ENCODE data around the gene BCL7A. TPM values are rescaled to one million over a fixed set of nuclear protein-coding genes. Genes with fewer than 3 reads are reported as not detected.

Gene BCL7A
- polyA plus RNA-seq, 1 donor from 2014 or later = 51.3 TPM

DNA sequence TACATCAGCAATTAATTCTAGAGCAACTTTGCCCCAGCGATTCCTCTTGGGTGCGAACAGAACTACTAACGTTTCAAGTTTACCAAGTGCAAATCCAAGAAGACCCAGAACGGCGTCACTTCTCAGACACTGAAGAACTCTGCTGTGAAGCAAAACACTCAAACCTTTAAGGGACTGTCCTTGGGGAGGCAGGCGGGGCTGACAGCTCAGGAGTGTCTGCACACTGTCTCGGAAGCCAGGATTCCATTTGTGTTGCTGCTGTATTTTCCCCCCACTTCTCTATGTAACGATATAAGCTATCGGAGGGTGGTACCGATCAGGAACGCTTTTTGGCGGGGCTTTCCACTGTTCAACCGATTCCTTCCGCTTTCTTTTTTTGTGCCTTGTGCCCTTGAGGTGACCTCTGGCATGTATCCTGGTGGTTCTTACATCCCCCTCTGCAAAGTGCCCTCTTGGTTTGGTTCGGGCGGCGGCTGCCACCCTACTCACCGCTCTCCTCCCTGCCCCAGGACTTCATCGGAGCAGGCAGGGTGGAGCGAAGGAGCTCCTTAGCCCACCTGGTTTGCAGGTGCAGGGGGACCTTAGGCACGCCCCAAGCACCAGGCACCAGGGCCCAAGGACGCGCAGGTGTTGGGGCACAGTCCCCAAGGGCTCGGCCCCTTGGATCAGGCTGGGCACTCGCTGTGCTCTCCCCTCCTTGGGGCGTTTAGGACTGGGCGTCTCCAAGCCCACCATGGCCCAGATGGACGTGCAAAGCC, 37.7 kb downstream of the BCL7A start:
- Histone ChIP-seq H2AFZ (ENCODE audit: low read depth, low read length) (no peak overlapping the region), H3K9me2 (ENCODE audit: insufficient read depth, low read length) (no peaks in the 10 kb centered on the region), H3K27ac (ENCODE audit: low read length) (no peak overlapping the region), H3K79me2 (replicated peaks; ENCODE audit: insufficient read depth, low read length) (no peaks in the 10 kb centered on the region), H3K9ac (ENCODE audit: low read length) (no peak overlapping the region), H3K4me2 (ENCODE audit: low read length) (no peak overlapping the region), H3K4me3 (ENCODE audit: low read length) (no peak overlapping the region), H3K9me3 (ENCODE audit: low read length) (no peaks in the 10 kb centered on the region), H3F3A (ENCODE audit: insufficient read depth, low read length, poor library complexity, severe bottlenecking) (no peaks in the 10 kb centered on the region), H3K36me3 (ENCODE audit: insufficient read depth, low read length) (no peaks in the 10 kb centered on the region), H4K20me1 (ENCODE audit: insufficient read depth) (no peaks in the 10 kb centered on the region), H3K27me3 (ENCODE audit: insufficient read depth, low read depth, low read length) (no peaks in the 10 kb centered on the region)
- TF ChIP-seq, protein P1, sequence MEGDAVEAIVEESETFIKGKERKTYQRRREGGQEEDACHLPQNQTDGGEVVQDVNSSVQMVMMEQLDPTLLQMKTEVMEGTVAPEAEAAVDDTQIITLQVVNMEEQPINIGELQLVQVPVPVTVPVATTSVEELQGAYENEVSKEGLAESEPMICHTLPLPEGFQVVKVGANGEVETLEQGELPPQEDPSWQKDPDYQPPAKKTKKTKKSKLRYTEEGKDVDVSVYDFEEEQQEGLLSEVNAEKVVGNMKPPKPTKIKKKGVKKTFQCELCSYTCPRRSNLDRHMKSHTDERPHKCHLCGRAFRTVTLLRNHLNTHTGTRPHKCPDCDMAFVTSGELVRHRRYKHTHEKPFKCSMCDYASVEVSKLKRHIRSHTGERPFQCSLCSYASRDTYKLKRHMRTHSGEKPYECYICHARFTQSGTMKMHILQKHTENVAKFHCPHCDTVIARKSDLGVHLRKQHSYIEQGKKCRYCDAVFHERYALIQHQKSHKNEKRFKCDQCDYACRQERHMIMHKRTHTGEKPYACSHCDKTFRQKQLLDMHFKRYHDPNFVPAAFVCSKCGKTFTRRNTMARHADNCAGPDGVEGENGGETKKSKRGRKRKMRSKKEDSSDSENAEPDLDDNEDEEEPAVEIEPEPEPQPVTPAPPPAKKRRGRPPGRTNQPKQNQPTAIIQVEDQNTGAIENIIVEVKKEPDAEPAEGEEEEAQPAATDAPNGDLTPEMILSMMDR (IDR thresholded peaks at IDR 0.05; ENCODE audit: poor library complexity, severe bottlenecking) = no peak
- no peak for TF ChIP-seq MXI1 (conservative IDR thresholded peaks at IDR 0.05; ENCODE audit: poor library complexity, severe bottlenecking)
- TF ChIP-seq SMC3 (conservative IDR thresholded peaks at IDR 0.05; ENCODE audit: poor library complexity) = no peak
- TF ChIP-seq RAD21 (conservative IDR thresholded peaks at IDR 0.05) = no peak
- no peak for TF ChIP-seq TAF1 (IDR thresholded peaks at IDR 0.05; ENCODE audit: low read depth)
- no peak for TF ChIP-seq EZH2 (IDR thresholded peaks at IDR 0.05; ENCODE audit: borderline replicate concordance, insufficient read depth, low read length, poor library complexity, severe bottlenecking)
- no peak for TF ChIP-seq REST (IDR thresholded peaks at IDR 0.05; ENCODE audit: borderline replicate concordance)

GRCh38 chr12:122060081-122060501, 38.4 kb downstream of the BCL7A start:
- Histone ChIP-seq H3K79me2 (replicated peaks; ENCODE audit: insufficient read depth, low read length) (no peaks in the 10 kb centered on the region), H3K9me3 (ENCODE audit: low read length) (no peaks in the 10 kb centered on the region), H4K20me1 (ENCODE audit: insufficient read depth) (no peaks in the 10 kb centered on the region), H3K9ac (ENCODE audit: low read length) (no peak overlapping the region), H3K4me2 (ENCODE audit: low read length) (no peak overlapping the region), H2AFZ (ENCODE audit: low read depth, low read length) (no peak overlapping the region), H3K27ac (ENCODE audit: low read length) (no peak overlapping the region), H3K27me3 (ENCODE audit: insufficient read depth, low read depth, low read length) (no peaks in the 10 kb centered on the region), H3K36me3 (ENCODE audit: insufficient read depth, low read length) (no peaks in the 10 kb centered on the region), H3F3A (ENCODE audit: insufficient read depth, low read length, poor library complexity, severe bottlenecking) (no peaks in the 10 kb centered on the region), H3K9me2 (ENCODE audit: insufficient read depth, low read length) (no peaks in the 10 kb centered on the region), H3K4me3 (ENCODE audit: low read length) (no peak overlapping the region)
- TF ChIP-seq SMC3 (conservative IDR thresholded peaks at IDR 0.05; ENCODE audit: poor library complexity) (no peak), EZH2 (IDR thresholded peaks at IDR 0.05; ENCODE audit: borderline replicate concordance, insufficient read depth, low read length, poor library complexity, severe bottlenecking) (no peak)

DNA sequence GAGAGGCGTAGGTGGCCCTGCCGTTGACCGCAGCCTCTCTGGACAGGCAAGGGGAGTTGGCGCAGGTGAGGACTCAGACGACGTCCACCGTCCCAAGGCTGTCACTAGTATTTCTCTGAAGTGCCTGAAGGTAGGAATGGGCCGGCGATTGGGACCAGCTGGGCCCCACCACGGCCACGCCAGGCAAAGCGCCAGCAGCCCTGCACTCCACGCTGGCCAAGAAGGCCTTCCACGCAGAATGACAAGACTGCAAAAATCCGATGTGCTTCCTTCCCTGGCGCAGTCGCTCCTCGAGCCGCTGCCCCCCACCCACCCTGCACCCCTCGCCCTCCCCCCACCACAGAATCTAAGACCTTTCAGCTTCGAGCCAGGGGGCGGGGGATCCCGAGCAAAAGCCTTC, 39.6 kb downstream of the BCL7A start:
- H3K9ac ChIP-seq (ENCODE audit: low read length) = no peak overlapping the region
- H3K27ac ChIP-seq (ENCODE audit: low read length) = no peak overlapping the region
- H3K36me3 ChIP-seq (ENCODE audit: insufficient read depth, low read length) = no peaks in the 10 kb centered on the region
- no peaks in the 10 kb centered on the region for H3F3A ChIP-seq (ENCODE audit: insufficient read depth, low read length, poor library complexity, severe bottlenecking)
- no peaks in the 10 kb centered on the region for H4K20me1 ChIP-seq (ENCODE audit: insufficient read depth)
- H3K4me2 ChIP-seq (ENCODE audit: low read length) = no peak overlapping the region
- H3K9me3 ChIP-seq (ENCODE audit: low read length) = no peaks in the 10 kb centered on the region
- no peaks in the 10 kb centered on the region for H3K9me2 ChIP-seq (ENCODE audit: insufficient read depth, low read length)
- no peaks in the 10 kb centered on the region for H3K27me3 ChIP-seq (ENCODE audit: insufficient read depth, low read depth, low read length)
- H3K79me2 ChIP-seq (replicated peaks; ENCODE audit: insufficient read depth, low read length) = no peaks in the 10 kb centered on the region
- H2AFZ ChIP-seq (ENCODE audit: low read depth, low read length) = no peak overlapping the region
- no peak overlapping the region for H3K4me3 ChIP-seq (ENCODE audit: low read length)
- TF ChIP-seq EZH2 (IDR thresholded peaks at IDR 0.05; ENCODE audit: borderline replicate concordance, insufficient read depth, low read length, poor library complexity, severe bottlenecking) = no peak
- no peak for TF ChIP-seq MXI1 (conservative IDR thresholded peaks at IDR 0.05; ENCODE audit: poor library complexity, severe bottlenecking)
- TF ChIP-seq TAF1 (IDR thresholded peaks at IDR 0.05; ENCODE audit: low read depth) = no peak
- no peak for TF ChIP-seq EP300 (conservative IDR thresholded peaks at IDR 0.05; ENCODE audit: poor library complexity, severe bottlenecking)
- TF ChIP-seq REST (IDR thresholded peaks at IDR 0.05; ENCODE audit: borderline replicate concordance) = no peak
- no peak for TF ChIP-seq POLR2AphosphoS5 (IDR thresholded peaks at IDR 0.05)
- TF ChIP-seq, protein P1 (IDR thresholded peaks at IDR 0.05; ENCODE audit: poor library complexity, severe bottlenecking) = no peak
- no peak for TF ChIP-seq RAD21 (conservative IDR thresholded peaks at IDR 0.05)
